ENCODE data around the gene SPATA17. TPM values are rescaled to one million over a fixed set of nuclear protein-coding genes. Genes with fewer than 3 reads are reported as not detected.

Gene SPATA17
- polyA plus RNA-seq, 1 donor from 2014 or later = 3.1 TPM

DNA sequence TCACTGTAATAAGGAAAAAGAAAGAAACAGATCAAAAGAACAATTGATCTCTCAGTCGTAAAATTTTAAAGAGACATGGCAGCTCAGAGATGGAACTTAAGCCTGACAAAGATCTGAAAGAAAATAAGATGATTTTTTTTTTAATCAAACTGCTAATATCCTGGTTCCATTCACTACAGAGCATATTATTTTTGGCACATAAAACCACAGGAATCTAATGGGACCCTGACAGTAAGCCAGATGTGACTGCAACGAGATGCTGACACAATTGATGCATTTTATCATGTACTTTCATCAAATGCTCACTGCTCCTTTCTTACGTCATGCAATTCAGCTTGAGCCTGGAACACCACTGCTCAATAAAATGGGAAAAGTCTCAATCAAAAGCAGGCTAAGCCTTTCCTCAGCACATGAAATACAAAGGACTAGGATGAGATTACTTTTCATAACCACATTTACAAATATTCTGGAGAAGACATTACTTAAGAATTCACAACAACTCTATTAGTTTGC, 16.9 kb upstream of the SPATA17 start:
- H2AFZ ChIP-seq (ENCODE audit: low read depth, low read length) = no peak overlapping the region
- no peak overlapping the region for H3K9ac ChIP-seq (ENCODE audit: low read length)
- H4K20me1 ChIP-seq (ENCODE audit: insufficient read depth) = no peaks in the 10 kb centered on the region
- no peaks in the 10 kb centered on the region for H3K9me2 ChIP-seq (ENCODE audit: insufficient read depth, low read length)
- no peaks in the 10 kb centered on the region for H3K9me3 ChIP-seq (ENCODE audit: low read length)
- H3K4me2 ChIP-seq (ENCODE audit: low read length) = no peak overlapping the region
- H3K27ac ChIP-seq (ENCODE audit: low read length) = no peak overlapping the region
- no peak for TF ChIP-seq RAD21 (conservative IDR thresholded peaks at IDR 0.05)
- TF ChIP-seq TAF1 (IDR thresholded peaks at IDR 0.05; ENCODE audit: low read depth) = no peak
- TF ChIP-seq EP300 (conservative IDR thresholded peaks at IDR 0.05; ENCODE audit: poor library complexity, severe bottlenecking) = no peak
- no peak for TF ChIP-seq MXI1 (conservative IDR thresholded peaks at IDR 0.05; ENCODE audit: poor library complexity, severe bottlenecking)
- no peak for TF ChIP-seq EZH2 (IDR thresholded peaks at IDR 0.05; ENCODE audit: borderline replicate concordance, insufficient read depth, low read length, poor library complexity, severe bottlenecking)
- TF ChIP-seq POLR2AphosphoS5 (IDR thresholded peaks at IDR 0.05) = no peak
- TF ChIP-seq, protein P1, sequence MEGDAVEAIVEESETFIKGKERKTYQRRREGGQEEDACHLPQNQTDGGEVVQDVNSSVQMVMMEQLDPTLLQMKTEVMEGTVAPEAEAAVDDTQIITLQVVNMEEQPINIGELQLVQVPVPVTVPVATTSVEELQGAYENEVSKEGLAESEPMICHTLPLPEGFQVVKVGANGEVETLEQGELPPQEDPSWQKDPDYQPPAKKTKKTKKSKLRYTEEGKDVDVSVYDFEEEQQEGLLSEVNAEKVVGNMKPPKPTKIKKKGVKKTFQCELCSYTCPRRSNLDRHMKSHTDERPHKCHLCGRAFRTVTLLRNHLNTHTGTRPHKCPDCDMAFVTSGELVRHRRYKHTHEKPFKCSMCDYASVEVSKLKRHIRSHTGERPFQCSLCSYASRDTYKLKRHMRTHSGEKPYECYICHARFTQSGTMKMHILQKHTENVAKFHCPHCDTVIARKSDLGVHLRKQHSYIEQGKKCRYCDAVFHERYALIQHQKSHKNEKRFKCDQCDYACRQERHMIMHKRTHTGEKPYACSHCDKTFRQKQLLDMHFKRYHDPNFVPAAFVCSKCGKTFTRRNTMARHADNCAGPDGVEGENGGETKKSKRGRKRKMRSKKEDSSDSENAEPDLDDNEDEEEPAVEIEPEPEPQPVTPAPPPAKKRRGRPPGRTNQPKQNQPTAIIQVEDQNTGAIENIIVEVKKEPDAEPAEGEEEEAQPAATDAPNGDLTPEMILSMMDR (IDR thresholded peaks at IDR 0.05; ENCODE audit: poor library complexity, severe bottlenecking) = no peak
- TF ChIP-seq SMC3 (conservative IDR thresholded peaks at IDR 0.05; ENCODE audit: poor library complexity) = no peak
- TF ChIP-seq, protein P2, sequence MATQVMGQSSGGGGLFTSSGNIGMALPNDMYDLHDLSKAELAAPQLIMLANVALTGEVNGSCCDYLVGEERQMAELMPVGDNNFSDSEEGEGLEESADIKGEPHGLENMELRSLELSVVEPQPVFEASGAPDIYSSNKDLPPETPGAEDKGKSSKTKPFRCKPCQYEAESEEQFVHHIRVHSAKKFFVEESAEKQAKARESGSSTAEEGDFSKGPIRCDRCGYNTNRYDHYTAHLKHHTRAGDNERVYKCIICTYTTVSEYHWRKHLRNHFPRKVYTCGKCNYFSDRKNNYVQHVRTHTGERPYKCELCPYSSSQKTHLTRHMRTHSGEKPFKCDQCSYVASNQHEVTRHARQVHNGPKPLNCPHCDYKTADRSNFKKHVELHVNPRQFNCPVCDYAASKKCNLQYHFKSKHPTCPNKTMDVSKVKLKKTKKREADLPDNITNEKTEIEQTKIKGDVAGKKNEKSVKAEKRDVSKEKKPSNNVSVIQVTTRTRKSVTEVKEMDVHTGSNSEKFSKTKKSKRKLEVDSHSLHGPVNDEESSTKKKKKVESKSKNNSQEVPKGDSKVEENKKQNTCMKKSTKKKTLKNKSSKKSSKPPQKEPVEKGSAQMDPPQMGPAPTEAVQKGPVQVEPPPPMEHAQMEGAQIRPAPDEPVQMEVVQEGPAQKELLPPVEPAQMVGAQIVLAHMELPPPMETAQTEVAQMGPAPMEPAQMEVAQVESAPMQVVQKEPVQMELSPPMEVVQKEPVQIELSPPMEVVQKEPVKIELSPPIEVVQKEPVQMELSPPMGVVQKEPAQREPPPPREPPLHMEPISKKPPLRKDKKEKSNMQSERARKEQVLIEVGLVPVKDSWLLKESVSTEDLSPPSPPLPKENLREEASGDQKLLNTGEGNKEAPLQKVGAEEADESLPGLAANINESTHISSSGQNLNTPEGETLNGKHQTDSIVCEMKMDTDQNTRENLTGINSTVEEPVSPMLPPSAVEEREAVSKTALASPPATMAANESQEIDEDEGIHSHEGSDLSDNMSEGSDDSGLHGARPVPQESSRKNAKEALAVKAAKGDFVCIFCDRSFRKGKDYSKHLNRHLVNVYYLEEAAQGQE (IDR thresholded peaks at IDR 0.05; ENCODE audit: borderline replicate concordance) = no peak
- H3F3A ChIP-seq (ENCODE audit: insufficient read depth, low read length, poor library complexity, severe bottlenecking) = no peaks in the 10 kb centered on the region
- H3K27me3 ChIP-seq (ENCODE audit: insufficient read depth, low read depth, low read length) = no peaks in the 10 kb centered on the region
- H3K79me2 ChIP-seq (replicated peaks; ENCODE audit: insufficient read depth, low read length) = no peaks in the 10 kb centered on the region
- no peaks in the 10 kb centered on the region for H3K36me3 ChIP-seq (ENCODE audit: insufficient read depth, low read length)
- no peak overlapping the region for H3K4me3 ChIP-seq (ENCODE audit: low read length)

DNA sequence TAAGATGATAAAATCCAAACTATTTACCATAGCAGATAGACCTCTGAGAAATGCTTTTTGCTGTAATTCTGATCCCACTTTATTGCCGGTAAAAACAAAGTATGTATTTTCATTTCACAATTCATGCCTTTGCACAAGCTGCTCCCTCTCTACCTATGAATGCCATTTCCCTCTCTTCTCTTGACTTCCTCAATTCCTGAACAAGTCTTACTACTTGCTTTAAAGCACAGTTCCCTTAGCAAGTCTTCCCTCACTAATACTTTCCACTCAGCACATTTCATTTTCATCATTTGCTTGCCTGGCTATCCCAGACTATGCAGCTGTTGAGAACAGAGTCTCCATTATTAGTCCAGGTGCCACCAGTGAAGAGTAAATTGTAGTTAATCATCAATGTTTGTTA, 14.0 kb upstream of the SPATA17 start:
- Histone ChIP-seq H3F3A (ENCODE audit: insufficient read depth, low read length, poor library complexity, severe bottlenecking) (no peaks in the 10 kb centered on the region), H4K20me1 (ENCODE audit: insufficient read depth) (no peaks in the 10 kb centered on the region), H3K79me2 (replicated peaks; ENCODE audit: insufficient read depth, low read length) (peaks cover 10% of the 10 kb centered on the region), H2AFZ (ENCODE audit: low read depth, low read length) (no peak overlapping the region), H3K9ac (ENCODE audit: low read length) (no peak overlapping the region), H3K27ac (ENCODE audit: low read length) (no peak overlapping the region), H3K36me3 (ENCODE audit: insufficient read depth, low read length) (no peaks in the 10 kb centered on the region), H3K4me3 (ENCODE audit: low read length) (no peak overlapping the region), H3K9me2 (ENCODE audit: insufficient read depth, low read length) (no peaks in the 10 kb centered on the region), H3K27me3 (ENCODE audit: insufficient read depth, low read depth, low read length) (no peaks in the 10 kb centered on the region), H3K9me3 (ENCODE audit: low read length) (no peaks in the 10 kb centered on the region), H3K4me2 (ENCODE audit: low read length) (no peak overlapping the region)
- TF ChIP-seq, protein P1 (IDR thresholded peaks at IDR 0.05; ENCODE audit: poor library complexity, severe bottlenecking) = no peak
- no peak for TF ChIP-seq MXI1 (conservative IDR thresholded peaks at IDR 0.05; ENCODE audit: poor library complexity, severe bottlenecking)
- no peak for TF ChIP-seq RAD21 (conservative IDR thresholded peaks at IDR 0.05)
- TF ChIP-seq POLR2AphosphoS5 (IDR thresholded peaks at IDR 0.05) = no peak
- TF ChIP-seq EZH2 (IDR thresholded peaks at IDR 0.05; ENCODE audit: borderline replicate concordance, insufficient read depth, low read length, poor library complexity, severe bottlenecking) = no peak
- TF ChIP-seq TAF1 (IDR thresholded peaks at IDR 0.05; ENCODE audit: low read depth) = no peak
- no peak for TF ChIP-seq SMC3 (conservative IDR thresholded peaks at IDR 0.05; ENCODE audit: poor library complexity)

Measured in neural cell (in vitro differentiated cells).